Measurements from ENCODE around the gene CHAMP1.
"Not testable (repeated sequence)": the region's sequence is repeated elsewhere in the genome, so short reads cannot be mapped to it uniquely, and the experiment has no call there.

- TF ChIP-seq, protein P1, sequence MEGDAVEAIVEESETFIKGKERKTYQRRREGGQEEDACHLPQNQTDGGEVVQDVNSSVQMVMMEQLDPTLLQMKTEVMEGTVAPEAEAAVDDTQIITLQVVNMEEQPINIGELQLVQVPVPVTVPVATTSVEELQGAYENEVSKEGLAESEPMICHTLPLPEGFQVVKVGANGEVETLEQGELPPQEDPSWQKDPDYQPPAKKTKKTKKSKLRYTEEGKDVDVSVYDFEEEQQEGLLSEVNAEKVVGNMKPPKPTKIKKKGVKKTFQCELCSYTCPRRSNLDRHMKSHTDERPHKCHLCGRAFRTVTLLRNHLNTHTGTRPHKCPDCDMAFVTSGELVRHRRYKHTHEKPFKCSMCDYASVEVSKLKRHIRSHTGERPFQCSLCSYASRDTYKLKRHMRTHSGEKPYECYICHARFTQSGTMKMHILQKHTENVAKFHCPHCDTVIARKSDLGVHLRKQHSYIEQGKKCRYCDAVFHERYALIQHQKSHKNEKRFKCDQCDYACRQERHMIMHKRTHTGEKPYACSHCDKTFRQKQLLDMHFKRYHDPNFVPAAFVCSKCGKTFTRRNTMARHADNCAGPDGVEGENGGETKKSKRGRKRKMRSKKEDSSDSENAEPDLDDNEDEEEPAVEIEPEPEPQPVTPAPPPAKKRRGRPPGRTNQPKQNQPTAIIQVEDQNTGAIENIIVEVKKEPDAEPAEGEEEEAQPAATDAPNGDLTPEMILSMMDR (IDR thresholded peaks at IDR 0.05) = not testable (repeated sequence)
- not testable (repeated sequence) for TF ChIP-seq POLR2A (IDR thresholded peaks at IDR 0.05)
These were observed 39.1 kb downstream of the CHAMP1 start for GRCh38 chr13:114353382-114353781.

Measured in body of pancreas (tissue), 4 donors.